ENCODE data around the gene FAM107A. TPM values are rescaled to one million over a fixed set of nuclear protein-coding genes. Genes with fewer than 3 reads are reported as not detected.

FAM107A gene
- total and polyA plus RNA-seq, 2 of the 13 experiments (the other 11 are each of a cell fraction or from before 2014, with no cell fraction given), result not detected

DNA sequence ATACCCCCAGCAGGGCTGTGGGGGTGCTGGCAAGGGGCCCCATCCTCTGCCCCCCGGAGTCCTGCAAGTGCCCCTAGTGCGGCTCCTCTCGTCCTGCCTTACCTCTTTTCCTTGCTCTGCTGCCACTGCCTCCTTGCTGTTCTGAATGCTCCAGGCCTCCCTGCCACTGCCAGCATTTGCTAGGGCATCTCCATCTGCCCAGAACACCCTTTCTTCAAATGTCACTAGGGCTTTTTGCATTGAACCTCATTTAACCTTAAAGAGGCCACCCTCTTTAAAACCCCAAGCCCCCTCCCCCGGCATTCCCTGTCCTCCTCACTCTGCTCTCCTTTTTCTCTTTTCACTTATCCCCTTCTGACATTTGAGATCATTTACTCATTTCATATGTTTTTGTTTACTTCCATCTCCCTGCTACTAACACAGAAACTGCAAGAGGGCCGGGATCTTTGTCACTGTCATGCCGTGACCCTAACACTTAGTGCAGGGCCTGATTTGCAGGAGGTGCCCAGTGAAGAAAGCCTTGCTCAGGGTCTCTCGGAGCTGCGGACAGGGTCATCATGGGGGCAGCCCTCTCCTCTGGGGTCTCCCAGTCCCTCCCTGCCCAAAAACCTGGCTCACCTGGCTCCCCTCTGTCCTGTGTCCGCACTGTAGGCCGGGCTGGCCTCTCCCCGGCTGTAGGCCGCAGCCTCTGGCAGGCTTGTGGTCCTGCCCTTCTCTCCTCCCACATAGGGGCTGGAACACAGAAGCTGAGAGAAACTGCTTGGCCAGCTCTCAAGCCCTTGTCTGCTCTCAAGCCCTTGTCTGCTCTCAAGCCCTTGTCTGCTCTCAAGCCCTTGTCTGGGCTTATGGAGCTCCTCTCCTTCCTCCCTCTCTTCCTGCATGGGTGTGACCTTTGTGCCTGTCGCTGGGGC is 40.4 kb downstream of the FAM107A start, which contains the start of gene ACOX2 (continued):
- TF ChIP-seq, protein P1, sequence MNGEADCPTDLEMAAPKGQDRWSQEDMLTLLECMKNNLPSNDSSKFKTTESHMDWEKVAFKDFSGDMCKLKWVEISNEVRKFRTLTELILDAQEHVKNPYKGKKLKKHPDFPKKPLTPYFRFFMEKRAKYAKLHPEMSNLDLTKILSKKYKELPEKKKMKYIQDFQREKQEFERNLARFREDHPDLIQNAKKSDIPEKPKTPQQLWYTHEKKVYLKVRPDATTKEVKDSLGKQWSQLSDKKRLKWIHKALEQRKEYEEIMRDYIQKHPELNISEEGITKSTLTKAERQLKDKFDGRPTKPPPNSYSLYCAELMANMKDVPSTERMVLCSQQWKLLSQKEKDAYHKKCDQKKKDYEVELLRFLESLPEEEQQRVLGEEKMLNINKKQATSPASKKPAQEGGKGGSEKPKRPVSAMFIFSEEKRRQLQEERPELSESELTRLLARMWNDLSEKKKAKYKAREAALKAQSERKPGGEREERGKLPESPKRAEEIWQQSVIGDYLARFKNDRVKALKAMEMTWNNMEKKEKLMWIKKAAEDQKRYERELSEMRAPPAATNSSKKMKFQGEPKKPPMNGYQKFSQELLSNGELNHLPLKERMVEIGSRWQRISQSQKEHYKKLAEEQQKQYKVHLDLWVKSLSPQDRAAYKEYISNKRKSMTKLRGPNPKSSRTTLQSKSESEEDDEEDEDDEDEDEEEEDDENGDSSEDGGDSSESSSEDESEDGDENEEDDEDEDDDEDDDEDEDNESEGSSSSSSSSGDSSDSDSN (CRISPR knock-in tag; IDR thresholded peaks at IDR 0.05), result peak; percentile 72
- TF ChIP-seq, protein P2, sequence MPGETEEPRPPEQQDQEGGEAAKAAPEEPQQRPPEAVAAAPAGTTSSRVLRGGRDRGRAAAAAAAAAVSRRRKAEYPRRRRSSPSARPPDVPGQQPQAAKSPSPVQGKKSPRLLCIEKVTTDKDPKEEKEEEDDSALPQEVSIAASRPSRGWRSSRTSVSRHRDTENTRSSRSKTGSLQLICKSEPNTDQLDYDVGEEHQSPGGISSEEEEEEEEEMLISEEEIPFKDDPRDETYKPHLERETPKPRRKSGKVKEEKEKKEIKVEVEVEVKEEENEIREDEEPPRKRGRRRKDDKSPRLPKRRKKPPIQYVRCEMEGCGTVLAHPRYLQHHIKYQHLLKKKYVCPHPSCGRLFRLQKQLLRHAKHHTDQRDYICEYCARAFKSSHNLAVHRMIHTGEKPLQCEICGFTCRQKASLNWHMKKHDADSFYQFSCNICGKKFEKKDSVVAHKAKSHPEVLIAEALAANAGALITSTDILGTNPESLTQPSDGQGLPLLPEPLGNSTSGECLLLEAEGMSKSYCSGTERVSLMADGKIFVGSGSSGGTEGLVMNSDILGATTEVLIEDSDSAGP (CRISPR knock-in tag; IDR thresholded peaks at IDR 0.05; ENCODE audit: borderline replicate concordance), result peak; percentile 70; the same call in 1 of the 2 replicates
- TF ChIP-seq RARG (CRISPR knock-in tag; IDR thresholded peaks at IDR 0.05; ENCODE audit: low read depth) (peak; percentile 81; the same call in 1 of the 2 replicates), ZNF326 (CRISPR knock-in tag; IDR thresholded peaks at IDR 0.05; ENCODE audit: borderline replicate concordance) (no peak), DR1 (CRISPR knock-in tag; IDR thresholded peaks at IDR 0.05) (0 out of 2 replicates have a peak, but pooled peaks have one; percentile 37), ZNF605 (CRISPR knock-in tag; IDR thresholded peaks at IDR 0.05) (0 out of 2 replicates have a peak, but pooled peaks have one; percentile 13), ZNF30 (CRISPR knock-in tag; IDR thresholded peaks at IDR 0.05) (0 out of 2 replicates have a peak, but pooled peaks have one; percentile 30), RFX3 (CRISPR knock-in tag; IDR thresholded peaks at IDR 0.05) (no peak), KLF6 (CRISPR knock-in tag; IDR thresholded peaks at IDR 0.05) (no peak), ZNF674 (CRISPR knock-in tag; IDR thresholded peaks at IDR 0.05; ENCODE audit: low read depth) (no peak), KLF16 (CRISPR knock-in tag; IDR thresholded peaks at IDR 0.05) (no peak), MLLT10 (CRISPR knock-in tag; IDR thresholded peaks at IDR 0.05) (no peak), ZNF335 (CRISPR knock-in tag; IDR thresholded peaks at IDR 0.05) (no peak), ATRX (CRISPR knock-in tag; IDR thresholded peaks at IDR 0.05; ENCODE audit: borderline replicate concordance) (no peak), NPAS2 (CRISPR knock-in tag; IDR thresholded peaks at IDR 0.05; ENCODE audit: borderline replicate concordance) (no peak), EHMT2 (IDR thresholded peaks at IDR 0.05; ENCODE audit: borderline replicate concordance, low read depth, low read length) (no peak)
- TF ChIP-seq, protein P3, sequence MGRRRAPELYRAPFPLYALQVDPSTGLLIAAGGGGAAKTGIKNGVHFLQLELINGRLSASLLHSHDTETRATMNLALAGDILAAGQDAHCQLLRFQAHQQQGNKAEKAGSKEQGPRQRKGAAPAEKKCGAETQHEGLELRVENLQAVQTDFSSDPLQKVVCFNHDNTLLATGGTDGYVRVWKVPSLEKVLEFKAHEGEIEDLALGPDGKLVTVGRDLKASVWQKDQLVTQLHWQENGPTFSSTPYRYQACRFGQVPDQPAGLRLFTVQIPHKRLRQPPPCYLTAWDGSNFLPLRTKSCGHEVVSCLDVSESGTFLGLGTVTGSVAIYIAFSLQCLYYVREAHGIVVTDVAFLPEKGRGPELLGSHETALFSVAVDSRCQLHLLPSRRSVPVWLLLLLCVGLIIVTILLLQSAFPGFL (CRISPR knock-in tag; IDR thresholded peaks at IDR 0.05), result no peak
- TF ChIP-seq, protein P4, sequence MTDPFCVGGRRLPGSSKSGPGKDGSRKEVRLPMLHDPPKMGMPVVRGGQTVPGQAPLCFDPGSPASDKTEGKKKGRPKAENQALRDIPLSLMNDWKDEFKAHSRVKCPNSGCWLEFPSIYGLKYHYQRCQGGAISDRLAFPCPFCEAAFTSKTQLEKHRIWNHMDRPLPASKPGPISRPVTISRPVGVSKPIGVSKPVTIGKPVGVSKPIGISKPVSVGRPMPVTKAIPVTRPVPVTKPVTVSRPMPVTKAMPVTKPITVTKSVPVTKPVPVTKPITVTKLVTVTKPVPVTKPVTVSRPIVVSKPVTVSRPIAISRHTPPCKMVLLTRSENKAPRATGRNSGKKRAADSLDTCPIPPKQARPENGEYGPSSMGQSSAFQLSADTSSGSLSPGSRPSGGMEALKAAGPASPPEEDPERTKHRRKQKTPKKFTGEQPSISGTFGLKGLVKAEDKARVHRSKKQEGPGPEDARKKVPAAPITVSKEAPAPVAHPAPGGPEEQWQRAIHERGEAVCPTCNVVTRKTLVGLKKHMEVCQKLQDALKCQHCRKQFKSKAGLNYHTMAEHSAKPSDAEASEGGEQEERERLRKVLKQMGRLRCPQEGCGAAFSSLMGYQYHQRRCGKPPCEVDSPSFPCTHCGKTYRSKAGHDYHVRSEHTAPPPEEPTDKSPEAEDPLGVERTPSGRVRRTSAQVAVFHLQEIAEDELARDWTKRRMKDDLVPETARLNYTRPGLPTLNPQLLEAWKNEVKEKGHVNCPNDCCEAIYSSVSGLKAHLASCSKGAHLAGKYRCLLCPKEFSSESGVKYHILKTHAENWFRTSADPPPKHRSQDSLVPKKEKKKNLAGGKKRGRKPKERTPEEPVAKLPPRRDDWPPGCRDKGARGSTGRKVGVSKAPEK (CRISPR knock-in tag; IDR thresholded peaks at IDR 0.05; ENCODE audit: borderline replicate concordance), result no peak; the same call in 1 of the 2 replicates

All from HepG2 (cell line).